ENCODE results near the gene VSIG4. TPM values are rescaled to one million over a fixed set of nuclear protein-coding genes. Genes with fewer than 3 reads are reported as not detected.

The VSIG4 gene
- total and polyA plus RNA-seq, 2 experiments from 2014 or later = not detected

DNA sequence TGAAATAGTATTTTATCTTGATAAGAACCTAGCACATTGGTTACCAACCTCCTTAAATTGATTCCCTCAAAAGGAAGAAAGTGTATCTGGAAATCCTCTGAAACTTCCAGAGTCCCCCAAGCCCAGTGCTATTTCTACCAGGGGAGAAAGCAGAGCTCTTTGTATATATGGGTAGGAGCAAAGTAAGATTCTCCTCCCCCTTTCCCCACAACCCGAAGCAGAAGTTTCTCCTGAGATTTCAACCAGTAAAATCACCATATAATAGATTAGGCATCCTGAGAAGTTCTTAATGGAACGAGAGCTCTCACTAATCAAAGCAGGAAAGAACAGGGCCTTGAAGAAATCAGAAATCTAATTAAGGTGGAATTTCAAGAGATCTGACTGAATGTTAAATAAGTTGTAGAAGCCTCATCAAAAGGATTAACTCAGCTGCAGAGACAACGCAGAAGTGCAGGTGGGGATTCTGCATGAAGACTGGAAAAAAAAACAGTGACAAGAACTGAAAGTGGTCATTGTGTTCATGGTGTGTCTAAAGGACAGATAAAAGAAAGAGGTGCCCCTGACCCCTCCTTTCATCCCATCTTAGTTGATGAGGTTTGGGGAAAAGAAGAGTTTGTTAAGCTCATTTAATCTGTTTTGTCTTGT, 39.1 kb downstream of the VSIG4 start:
- H2AFZ ChIP-seq = no peak overlapping the region
- H3K4me1 ChIP-seq (ENCODE audit: insufficient read depth) = no peaks in the 10 kb centered on the region
- TF ChIP-seq EZH2phosphoT487 (IDR thresholded peaks at IDR 0.05; ENCODE audit: insufficient read depth, low read depth) = no peak
- no peak for TF ChIP-seq EZH2 (IDR thresholded peaks at IDR 0.05; ENCODE audit: insufficient read depth, poor library complexity, severe bottlenecking)
- H3F3A ChIP-seq (ENCODE audit: insufficient read depth) = no peaks in the 10 kb centered on the region
- no peaks in the 10 kb centered on the region for H3K36me3 ChIP-seq (ENCODE audit: low read depth)
- DNase-seq = no peak
- no peaks in the 10 kb centered on the region for H3K27me3 ChIP-seq (replicated peaks; ENCODE audit: insufficient read depth)
- WGBS, 2 experiments (ENCODE audit: low coverage in 1 of 2, low lambda C conversion rate in 2 of 2, missing lambda C conversion rate in 2 of 2) = 3 to 6% methylated on average over 3 of the region's 3 CpGs
- H3K27ac ChIP-seq = no peak overlapping the region
- H3K4me3 ChIP-seq = no peak overlapping the region
- in situ Hi-C loops (cut with MboI) = no loop called here
- no peaks in the 10 kb centered on the region for H4K20me1 ChIP-seq (ENCODE audit: insufficient read depth)
- H3K9me3 ChIP-seq (ENCODE audit: low read depth) = no peaks in the 10 kb centered on the region
- H3K9me2 ChIP-seq (ENCODE audit: insufficient read depth) = no peaks in the 10 kb centered on the region
- H3K79me2 ChIP-seq (ENCODE audit: insufficient read depth) = no peaks in the 10 kb centered on the region
- H3K9ac ChIP-seq = no peak overlapping the region
- no peak overlapping the region for H3K4me2 ChIP-seq (ENCODE audit: unreplicated experiment)

DNA sequence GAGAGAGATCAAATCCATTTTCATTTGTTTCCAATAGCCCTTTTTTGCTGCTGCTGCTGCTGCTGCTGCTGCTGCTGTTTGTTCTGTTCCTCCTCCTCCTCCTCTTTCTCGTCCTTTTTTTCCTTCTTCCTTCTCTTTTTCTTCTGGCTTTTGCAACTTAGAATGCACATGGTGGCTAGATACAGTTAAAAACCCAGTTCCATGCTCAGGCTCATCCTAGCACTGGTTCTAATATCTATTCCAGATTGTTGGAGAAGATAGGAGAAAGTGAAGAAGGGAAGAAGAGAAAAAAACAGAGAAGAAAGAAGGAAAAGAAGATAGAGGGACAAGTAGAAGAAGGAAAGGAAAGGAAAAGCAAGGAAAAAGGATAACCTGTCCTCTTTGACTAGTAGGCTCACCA, 39.7 kb downstream of the VSIG4 start:
- Histone ChIP-seq H3K4me2 (ENCODE audit: unreplicated experiment) (no peak overlapping the region), H3K27ac (no peak overlapping the region), H3K36me3 (ENCODE audit: low read depth) (no peaks in the 10 kb centered on the region), H3K4me3 (no peak overlapping the region), H3K9me2 (ENCODE audit: insufficient read depth) (no peaks in the 10 kb centered on the region), H3K9ac (no peak overlapping the region), H3F3A (ENCODE audit: insufficient read depth) (no peaks in the 10 kb centered on the region), H3K9me3 (ENCODE audit: low read depth) (no peaks in the 10 kb centered on the region), H3K4me1 (ENCODE audit: insufficient read depth) (no peaks in the 10 kb centered on the region), H4K20me1 (ENCODE audit: insufficient read depth) (no peaks in the 10 kb centered on the region), H3K79me2 (ENCODE audit: insufficient read depth) (no peaks in the 10 kb centered on the region), H3K27me3 (replicated peaks; ENCODE audit: insufficient read depth) (no peaks in the 10 kb centered on the region), H2AFZ (no peak overlapping the region)
- no peak for DNase-seq
- WGBS, 2 experiments (ENCODE audit: low coverage in 1 of 2, low lambda C conversion rate in 2 of 2, missing lambda C conversion rate in 2 of 2) = 0 to 11% methylated on average over 1 of the region's 1 CpG
- TF ChIP-seq EZH2 (IDR thresholded peaks at IDR 0.05; ENCODE audit: insufficient read depth, poor library complexity, severe bottlenecking) = no peak
- no peak for TF ChIP-seq EZH2phosphoT487 (IDR thresholded peaks at IDR 0.05; ENCODE audit: insufficient read depth, low read depth)
- in situ Hi-C loops (cut with MboI) = no loop called here

DNA sequence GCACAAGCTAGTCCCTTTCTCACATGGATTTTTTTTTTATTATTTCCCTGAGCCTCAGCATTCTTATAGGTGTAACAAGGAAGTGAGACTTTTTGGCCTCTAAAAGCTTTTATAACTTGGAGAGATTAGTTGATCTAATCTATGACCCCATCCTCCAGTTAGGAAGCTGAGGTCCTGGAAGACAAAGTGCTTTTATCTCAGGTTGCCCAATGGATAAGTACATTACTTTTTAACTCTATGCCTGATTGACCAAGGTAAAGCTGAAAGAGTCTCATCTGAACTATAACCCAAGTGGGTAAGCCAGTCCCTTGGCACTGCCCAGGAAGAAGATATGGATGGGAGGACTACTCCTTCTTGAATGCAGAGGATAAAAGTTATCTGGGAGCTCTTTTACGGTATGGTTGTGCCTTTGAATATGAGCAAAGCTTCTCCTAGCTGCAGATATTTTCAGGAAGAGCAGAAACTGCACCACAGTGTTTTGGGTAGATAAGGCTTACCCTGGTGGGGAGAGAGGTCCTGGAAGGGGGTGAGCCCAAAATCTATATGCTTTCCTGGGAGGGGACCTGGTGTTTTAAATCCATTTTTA, 40.2 kb downstream of the VSIG4 start:
- H3K36me3 ChIP-seq (ENCODE audit: low read depth) = no peaks in the 10 kb centered on the region
- in situ Hi-C loops (cut with MboI) = no loop called here
- no peaks in the 10 kb centered on the region for H3K9me3 ChIP-seq (ENCODE audit: low read depth)
- H2AFZ ChIP-seq = no peak overlapping the region
- 23 to 31% methylated on average over 1 of the region's 1 CpG for WGBS, 2 experiments (ENCODE audit: low coverage in 1 of 2, low lambda C conversion rate in 2 of 2, missing lambda C conversion rate in 2 of 2)
- H3K9ac ChIP-seq = no peak overlapping the region
- DNase-seq = no peak
- H3K27ac ChIP-seq = no peak overlapping the region
- H3F3A ChIP-seq (ENCODE audit: insufficient read depth) = no peaks in the 10 kb centered on the region
- no peak overlapping the region for H3K4me2 ChIP-seq (ENCODE audit: unreplicated experiment)
- TF ChIP-seq EZH2 (IDR thresholded peaks at IDR 0.05; ENCODE audit: insufficient read depth, poor library complexity, severe bottlenecking) = no peak
- no peak for TF ChIP-seq EZH2phosphoT487 (IDR thresholded peaks at IDR 0.05; ENCODE audit: insufficient read depth, low read depth)
- H3K79me2 ChIP-seq (ENCODE audit: insufficient read depth) = no peaks in the 10 kb centered on the region
- H3K9me2 ChIP-seq (ENCODE audit: insufficient read depth) = no peaks in the 10 kb centered on the region
- H3K4me1 ChIP-seq (ENCODE audit: insufficient read depth) = no peaks in the 10 kb centered on the region
- H3K27me3 ChIP-seq (replicated peaks; ENCODE audit: insufficient read depth) = no peaks in the 10 kb centered on the region
- H3K4me3 ChIP-seq = no peak overlapping the region
- H4K20me1 ChIP-seq (ENCODE audit: insufficient read depth) = no peaks in the 10 kb centered on the region

DNA sequence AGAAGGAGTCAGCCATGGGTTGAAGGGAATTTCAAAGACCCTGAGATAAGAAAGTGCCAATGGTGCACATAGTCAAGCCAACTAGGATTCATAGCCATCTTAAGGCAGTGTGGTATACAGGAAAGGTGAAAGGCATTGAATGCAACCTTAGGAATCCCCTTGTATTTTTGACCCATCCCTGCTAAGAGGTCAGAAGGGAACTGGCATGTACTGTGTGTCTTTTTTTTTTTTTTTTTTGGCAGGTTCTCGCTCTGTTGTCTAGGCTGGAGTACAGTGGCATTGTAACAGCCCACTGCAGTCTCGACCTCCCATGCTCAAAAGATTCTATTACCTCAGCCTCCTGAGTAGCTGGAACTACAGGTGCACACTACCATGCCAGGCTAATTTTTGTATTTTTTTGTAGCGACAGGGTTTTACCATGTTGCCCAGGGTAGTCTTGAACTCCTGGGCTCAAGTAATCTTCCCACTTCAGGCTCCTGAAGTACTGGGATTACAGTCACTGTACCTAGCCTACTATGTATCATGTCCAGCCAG, 40.8 kb downstream of the VSIG4 start:
- Histone ChIP-seq H3K27me3 (replicated peaks; ENCODE audit: insufficient read depth) (no peaks in the 10 kb centered on the region), H3K9ac (no peak overlapping the region), H2AFZ (no peak overlapping the region), H3K9me2 (ENCODE audit: insufficient read depth) (no peaks in the 10 kb centered on the region), H3F3A (ENCODE audit: insufficient read depth) (no peaks in the 10 kb centered on the region), H3K4me1 (ENCODE audit: insufficient read depth) (no peaks in the 10 kb centered on the region), H3K4me3 (no peak overlapping the region), H3K4me2 (ENCODE audit: unreplicated experiment) (no peak overlapping the region), H4K20me1 (ENCODE audit: insufficient read depth) (no peaks in the 10 kb centered on the region), H3K36me3 (ENCODE audit: low read depth) (no peaks in the 10 kb centered on the region), H3K79me2 (ENCODE audit: insufficient read depth) (no peaks in the 10 kb centered on the region), H3K27ac (no peak overlapping the region), H3K9me3 (ENCODE audit: low read depth) (no peaks in the 10 kb centered on the region)
- TF ChIP-seq EZH2phosphoT487 (IDR thresholded peaks at IDR 0.05; ENCODE audit: insufficient read depth, low read depth) (no peak), EZH2 (IDR thresholded peaks at IDR 0.05; ENCODE audit: insufficient read depth, poor library complexity, severe bottlenecking) (no peak)
- in situ Hi-C loops (cut with MboI) = no loop called here
- WGBS, 2 experiments (ENCODE audit: low coverage in 1 of 2, low lambda C conversion rate in 2 of 2, missing lambda C conversion rate in 2 of 2) = 14% methylated on average over 1 to 3 of the region's 3 CpGs
- DNase-seq = no peak

All from GM23248 (cell line).